ENCODE measurements around the gene PCNX2.
A peak's percentile ranks its signal among the peaks of the same experiment; 100 is the strongest.

PCNX2 gene

GRCh38 chr1:233261206-233261605 is 34.3 kb downstream of the PCNX2 start:
- DNase-seq, result no peak

DNA sequence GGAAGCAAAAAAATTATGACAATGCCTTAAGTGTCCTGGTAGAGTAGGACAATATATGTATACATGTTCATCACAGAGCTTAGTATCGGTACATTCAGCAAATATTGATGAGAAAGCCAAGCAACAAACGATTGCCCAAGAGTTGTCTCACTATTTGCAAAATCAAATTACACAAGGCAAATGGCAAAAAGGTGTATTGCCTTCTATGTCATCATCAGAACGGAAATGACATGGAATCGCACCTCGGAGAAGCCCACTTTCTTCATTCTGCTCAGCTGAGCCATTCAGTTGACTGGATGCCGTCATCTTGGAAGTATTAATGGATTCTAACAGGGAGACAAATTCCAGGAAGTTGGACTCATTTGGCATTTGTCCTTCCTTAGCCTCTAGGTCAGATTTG is 37.7 kb downstream of the PCNX2 start:
- no peak for DNase-seq

DNA sequence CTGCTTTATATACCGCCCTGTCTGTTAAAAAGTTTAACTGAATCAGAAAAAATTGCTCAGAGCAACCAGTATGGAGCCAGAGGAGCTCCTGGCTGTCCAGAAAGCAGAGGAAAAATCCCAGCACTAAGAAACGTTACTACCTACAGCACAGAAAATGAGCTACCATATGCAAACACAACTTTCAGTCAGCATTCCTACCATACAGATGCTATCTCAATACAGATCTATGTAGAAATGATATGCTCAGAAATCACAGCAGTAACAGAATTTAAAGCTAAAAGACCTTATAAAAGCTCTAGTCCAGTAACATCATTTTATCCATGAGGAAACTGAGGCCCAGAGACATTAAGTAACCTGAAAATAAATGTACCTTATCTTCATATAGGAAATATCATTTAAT is 38.7 kb downstream of the PCNX2 start:
- no peak for DNase-seq

- no peak for DNase-seq
Observed at GRCh38 chr1:233256191-233256590, 39.3 kb downstream of the PCNX2 start.

DNA sequence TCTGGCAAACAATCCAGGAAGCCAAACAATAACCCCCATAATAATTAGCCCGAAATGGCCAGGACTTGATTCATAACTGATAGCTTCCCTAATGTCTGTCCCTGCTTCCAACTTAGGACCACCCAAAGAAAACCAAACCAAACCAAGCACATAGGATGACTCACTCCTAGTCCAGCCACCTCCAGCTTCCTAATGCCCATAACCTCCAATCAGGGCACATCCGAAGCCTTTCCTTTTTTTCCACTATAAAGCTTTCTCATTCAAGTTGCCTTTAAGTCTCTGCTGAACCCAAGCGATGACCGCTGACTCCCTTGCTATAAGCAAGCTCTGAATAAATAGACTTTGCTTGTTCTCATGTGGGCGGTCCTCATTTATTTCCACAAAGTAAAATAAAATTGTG is 40.4 kb downstream of the PCNX2 start:
- no peak for DNase-seq

DNA sequence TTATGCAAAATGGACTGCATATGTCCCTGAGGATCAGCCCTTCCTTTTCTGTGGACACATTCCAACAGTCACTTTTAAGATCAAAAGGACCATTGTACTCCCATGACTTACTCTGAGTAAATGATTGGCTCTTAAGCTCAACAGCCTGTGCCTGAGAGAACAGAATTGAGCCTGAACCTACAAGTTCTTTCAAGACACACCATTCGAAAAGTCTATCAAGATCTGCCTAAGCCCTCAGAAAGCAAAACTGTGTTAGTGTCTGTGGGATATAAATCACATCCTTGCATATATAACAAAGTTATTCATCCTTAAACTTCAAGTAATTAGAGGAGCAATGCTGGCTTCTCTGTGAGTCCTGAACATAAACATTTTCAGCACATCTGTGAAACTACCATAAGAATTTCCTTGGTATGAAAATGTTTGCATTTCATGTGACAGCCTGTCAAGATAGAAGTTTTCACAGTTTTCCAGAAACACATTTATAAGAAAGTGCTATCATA is 41.6 kb downstream of the PCNX2 start:
- DNase-seq, result no peak

- peak in 1 of 4 experiments; percentile 7 for DNase-seq
Observed at GRCh38 chr1:233253231-233253831, 42.2 kb downstream of the PCNX2 start.

GRCh38 chr1:233252441-233252840 is 43.1 kb downstream of the PCNX2 start:
- DNase-seq, result peak; percentile 55 to 83 (median 77)

DNA sequence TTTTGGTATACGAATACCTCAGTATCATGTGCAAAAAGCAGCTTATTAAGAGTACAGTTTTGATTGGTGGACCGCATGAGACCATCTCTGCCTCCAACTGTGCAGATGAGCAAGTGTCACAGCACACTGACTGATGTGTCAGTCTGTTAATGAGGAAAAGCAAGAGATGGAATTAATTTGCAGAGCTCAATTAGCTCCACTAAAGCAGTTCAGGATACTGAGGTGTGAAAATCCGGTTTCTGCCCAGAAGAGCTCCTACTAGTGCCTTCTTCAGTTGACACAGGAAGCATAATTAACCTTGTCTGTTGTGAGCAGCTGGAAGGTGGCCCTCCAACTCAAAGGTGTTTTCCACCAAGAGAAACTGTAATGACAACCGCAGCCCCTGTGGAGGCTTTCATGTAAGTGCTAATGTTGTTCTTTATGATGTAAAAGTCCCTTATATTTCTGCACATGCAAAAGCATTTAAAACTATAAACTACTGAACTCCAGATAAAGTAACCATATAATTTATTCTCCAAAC is 44.3 kb downstream of the PCNX2 start:
- no peak for DNase-seq

GRCh38 chr1:233248014-233248413 is 47.5 kb downstream of the PCNX2 start:
- DNase-seq, result no peak

- no peak for DNase-seq
Observed at GRCh38 chr1:233246965-233247364, 48.6 kb downstream of the PCNX2 start.

- no peak for DNase-seq
Observed at GRCh38 chr1:233245191-233245765, 50.2 kb downstream of the PCNX2 start.

GRCh38 chr1:233244183-233244582 is 51.3 kb downstream of the PCNX2 start:
- DNase-seq, result no peak

- peak; percentile 27 to 71 (median 56) for DNase-seq
Observed at GRCh38 chr1:233242827-233243483, 52.6 kb downstream of the PCNX2 start.

DNA sequence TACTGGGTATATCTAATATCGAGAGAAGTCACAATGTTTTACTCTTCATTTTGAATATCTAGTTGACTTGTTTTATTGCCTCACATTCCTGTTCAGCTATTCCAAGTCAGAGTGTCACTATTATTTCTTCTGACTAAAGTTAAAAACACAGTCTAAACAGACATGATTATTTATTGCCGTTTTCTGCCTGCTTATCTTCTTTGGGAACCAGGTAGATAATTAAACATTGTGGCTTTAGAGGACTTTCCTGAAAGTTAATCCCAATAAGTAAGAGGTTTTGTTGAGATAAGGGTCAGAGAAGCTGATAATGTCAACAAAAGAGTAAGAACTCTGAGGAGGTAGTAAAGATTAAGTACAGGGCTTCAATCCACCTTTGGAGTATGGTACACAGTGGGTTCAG is 53.8 kb downstream of the PCNX2 start:
- DNase-seq, result no peak

DNA sequence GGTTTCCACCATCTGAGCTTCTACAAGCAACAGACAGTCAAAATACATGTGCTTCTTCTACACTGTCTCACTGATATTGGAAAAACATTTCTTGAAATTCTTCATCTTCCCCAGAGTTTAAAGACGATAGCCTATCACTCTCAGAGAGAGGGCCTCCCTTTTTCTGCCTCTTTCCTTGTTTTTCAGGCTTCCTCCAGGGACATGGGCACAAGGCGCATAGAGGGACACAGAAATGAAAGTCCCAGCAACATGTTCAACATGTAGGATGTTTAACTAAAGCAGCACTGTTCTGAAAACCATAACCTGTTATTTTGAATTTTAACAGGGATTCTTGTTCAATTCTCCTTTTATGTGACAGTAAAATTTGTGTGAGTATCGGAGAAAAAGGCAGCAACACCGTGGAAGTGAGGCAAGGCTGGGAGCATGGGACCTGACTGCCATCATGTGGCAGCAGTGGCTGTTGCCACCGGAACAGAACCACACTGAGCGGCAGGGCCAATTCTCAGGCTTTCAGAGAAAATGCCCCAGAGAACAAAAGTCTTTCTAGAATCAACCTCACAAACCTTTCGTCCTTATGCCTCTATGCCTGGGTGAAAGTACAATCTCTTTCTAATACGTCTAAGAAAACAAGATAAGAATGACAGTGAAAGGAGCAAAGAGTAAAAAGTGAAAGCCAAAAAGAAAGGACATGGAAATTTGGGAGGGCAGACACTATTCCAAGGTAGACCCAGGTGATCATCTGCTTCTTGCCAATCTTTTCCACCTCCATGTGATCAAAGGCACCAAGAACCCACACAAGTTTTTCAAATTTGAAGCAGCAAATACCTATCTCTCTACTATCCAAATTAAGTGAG is 54.5 kb downstream of the PCNX2 start:
- DNase-seq, result peak; percentile 69 to 83 (median 79)

GRCh38 chr1:233240371-233240770 is 55.2 kb downstream of the PCNX2 start:
- DNase-seq, result no peak

GRCh38 chr1:233238884-233239431 is 56.6 kb downstream of the PCNX2 start:
- DNase-seq, result no peak

- DNase-seq, result no peak
Observed at GRCh38 chr1:233237647-233238046, 57.9 kb downstream of the PCNX2 start.

GRCh38 chr1:233233508-233234040 is 62.0 kb downstream of the PCNX2 start:
- no peak for DNase-seq

DNA sequence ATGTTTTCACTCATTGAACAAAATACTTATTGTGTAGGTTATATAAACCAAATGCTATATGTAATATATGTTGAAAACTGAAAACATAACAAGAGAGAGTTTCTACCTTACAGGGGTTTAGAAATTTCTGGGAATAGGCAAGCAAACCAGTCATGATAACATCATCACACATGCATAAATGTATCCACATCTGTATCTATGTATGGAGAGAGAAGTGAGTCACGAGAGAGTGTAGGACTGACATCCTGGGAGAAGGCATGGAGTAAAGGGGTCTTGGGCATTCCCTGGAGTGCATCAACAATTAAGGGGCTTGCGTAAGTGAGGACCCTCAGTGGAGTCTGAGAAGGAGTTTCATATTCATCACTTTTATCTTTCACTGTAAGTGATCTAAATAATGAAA is 65.5 kb downstream of the PCNX2 start:
- DNase-seq, result no peak

- DNase-seq, result peak in 1 of 4 experiments; percentile 5
Observed at GRCh38 chr1:233229288-233229687, 66.2 kb downstream of the PCNX2 start.
